HL-60 (cell line): ENCODE results near the gene PROK1.

Experiments
- DNase-seq, 2 experiments: peaks; one replicate each; pipeline ENCODE4 v3.0.0-alpha.2; 2010 to 2020; ENCODE audit warnings: low read depth in 1 of 2, low spot score in 1 of 2
- H3K27ac ChIP-seq: fragments of 250-450 bp; sonication (Bioruptor Pico); replicated peaks from 2 replicates; pipeline ENCODE4 v1.5.1; 2020; ENCODE audit warnings: mild to moderate bottlenecking, moderate library complexity
- H3K27me3 ChIP-seq: fragments of 250-450 bp; sonication (Bioruptor Pico); 2 replicates; pipeline ENCODE4 v1.5.1; 2021; ENCODE audit warnings: mild to moderate bottlenecking, moderate library complexity; ENCODE audit not compliant: insufficient read depth, poor library complexity, severe bottlenecking
- H3K4me3 ChIP-seq: replicated peaks from 2 replicates; pipeline ENCODE4 v1.5.1; 2011; ENCODE audit warnings: mild to moderate bottlenecking, control low read depth, low read length; ENCODE audit not compliant: insufficient read depth
- GABPA ChIP-seq: IDR thresholded peaks from 2 replicates; pipeline ENCODE4 v1.6.1; 2012; ENCODE audit warnings: low read depth
- POLR2AphosphoS5 ChIP-seq: IDR thresholded peaks from 2 replicates; pipeline ENCODE4 v1.6.1; 2012; ENCODE audit warnings: low read depth
- SPI1 ChIP-seq: IDR thresholded peaks from 2 replicates; pipeline ENCODE4 v1.6.1; 2012; ENCODE audit warnings: low read depth, mild to moderate bottlenecking, borderline replicate concordance
- TF ChIP-seq, protein P1 (sequence below): IDR thresholded peaks from one replicate; pipeline ENCODE4 v1.5.1; 2011; ENCODE audit warnings: low read length, control low read depth, inconsistent platforms; ENCODE audit not compliant: insufficient read depth
- TF ChIP-seq, protein P2 (sequence below): IDR thresholded peaks from 2 replicates; pipeline ENCODE4 v1.6.1; 2012; ENCODE audit warnings: low read depth; ENCODE audit not compliant: insufficient replicate concordance

Gene PROK1

DNA sequence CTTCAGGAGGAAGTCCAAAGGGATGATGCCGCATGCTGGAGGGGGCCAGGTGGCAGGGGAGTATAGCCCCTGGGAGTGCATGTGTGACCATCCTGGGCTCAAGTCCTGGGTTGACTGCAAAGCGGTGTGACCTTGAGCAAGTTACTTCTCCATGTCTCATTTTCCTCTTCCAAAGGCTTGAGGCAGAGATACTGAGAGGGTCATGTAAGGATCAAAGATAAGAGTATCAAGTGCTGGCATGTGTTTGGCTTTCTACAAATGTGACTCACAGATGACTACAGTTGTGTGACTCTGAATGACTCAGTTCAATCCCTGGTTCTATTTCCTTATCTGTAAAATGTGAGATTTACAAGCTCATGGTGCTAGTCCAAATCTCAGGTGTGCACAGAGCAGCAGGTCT, 26.1 kb downstream of the PROK1 start:
- no peak for DNase-seq
- TF ChIP-seq, protein P1, sequence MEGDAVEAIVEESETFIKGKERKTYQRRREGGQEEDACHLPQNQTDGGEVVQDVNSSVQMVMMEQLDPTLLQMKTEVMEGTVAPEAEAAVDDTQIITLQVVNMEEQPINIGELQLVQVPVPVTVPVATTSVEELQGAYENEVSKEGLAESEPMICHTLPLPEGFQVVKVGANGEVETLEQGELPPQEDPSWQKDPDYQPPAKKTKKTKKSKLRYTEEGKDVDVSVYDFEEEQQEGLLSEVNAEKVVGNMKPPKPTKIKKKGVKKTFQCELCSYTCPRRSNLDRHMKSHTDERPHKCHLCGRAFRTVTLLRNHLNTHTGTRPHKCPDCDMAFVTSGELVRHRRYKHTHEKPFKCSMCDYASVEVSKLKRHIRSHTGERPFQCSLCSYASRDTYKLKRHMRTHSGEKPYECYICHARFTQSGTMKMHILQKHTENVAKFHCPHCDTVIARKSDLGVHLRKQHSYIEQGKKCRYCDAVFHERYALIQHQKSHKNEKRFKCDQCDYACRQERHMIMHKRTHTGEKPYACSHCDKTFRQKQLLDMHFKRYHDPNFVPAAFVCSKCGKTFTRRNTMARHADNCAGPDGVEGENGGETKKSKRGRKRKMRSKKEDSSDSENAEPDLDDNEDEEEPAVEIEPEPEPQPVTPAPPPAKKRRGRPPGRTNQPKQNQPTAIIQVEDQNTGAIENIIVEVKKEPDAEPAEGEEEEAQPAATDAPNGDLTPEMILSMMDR, result no peak
- TF ChIP-seq SPI1 (no peak), GABPA (no peak), POLR2AphosphoS5 (no peak)
- TF ChIP-seq, protein P2, sequence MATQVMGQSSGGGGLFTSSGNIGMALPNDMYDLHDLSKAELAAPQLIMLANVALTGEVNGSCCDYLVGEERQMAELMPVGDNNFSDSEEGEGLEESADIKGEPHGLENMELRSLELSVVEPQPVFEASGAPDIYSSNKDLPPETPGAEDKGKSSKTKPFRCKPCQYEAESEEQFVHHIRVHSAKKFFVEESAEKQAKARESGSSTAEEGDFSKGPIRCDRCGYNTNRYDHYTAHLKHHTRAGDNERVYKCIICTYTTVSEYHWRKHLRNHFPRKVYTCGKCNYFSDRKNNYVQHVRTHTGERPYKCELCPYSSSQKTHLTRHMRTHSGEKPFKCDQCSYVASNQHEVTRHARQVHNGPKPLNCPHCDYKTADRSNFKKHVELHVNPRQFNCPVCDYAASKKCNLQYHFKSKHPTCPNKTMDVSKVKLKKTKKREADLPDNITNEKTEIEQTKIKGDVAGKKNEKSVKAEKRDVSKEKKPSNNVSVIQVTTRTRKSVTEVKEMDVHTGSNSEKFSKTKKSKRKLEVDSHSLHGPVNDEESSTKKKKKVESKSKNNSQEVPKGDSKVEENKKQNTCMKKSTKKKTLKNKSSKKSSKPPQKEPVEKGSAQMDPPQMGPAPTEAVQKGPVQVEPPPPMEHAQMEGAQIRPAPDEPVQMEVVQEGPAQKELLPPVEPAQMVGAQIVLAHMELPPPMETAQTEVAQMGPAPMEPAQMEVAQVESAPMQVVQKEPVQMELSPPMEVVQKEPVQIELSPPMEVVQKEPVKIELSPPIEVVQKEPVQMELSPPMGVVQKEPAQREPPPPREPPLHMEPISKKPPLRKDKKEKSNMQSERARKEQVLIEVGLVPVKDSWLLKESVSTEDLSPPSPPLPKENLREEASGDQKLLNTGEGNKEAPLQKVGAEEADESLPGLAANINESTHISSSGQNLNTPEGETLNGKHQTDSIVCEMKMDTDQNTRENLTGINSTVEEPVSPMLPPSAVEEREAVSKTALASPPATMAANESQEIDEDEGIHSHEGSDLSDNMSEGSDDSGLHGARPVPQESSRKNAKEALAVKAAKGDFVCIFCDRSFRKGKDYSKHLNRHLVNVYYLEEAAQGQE, result no peak
- no peak overlapping the region for H3K27ac ChIP-seq

DNA sequence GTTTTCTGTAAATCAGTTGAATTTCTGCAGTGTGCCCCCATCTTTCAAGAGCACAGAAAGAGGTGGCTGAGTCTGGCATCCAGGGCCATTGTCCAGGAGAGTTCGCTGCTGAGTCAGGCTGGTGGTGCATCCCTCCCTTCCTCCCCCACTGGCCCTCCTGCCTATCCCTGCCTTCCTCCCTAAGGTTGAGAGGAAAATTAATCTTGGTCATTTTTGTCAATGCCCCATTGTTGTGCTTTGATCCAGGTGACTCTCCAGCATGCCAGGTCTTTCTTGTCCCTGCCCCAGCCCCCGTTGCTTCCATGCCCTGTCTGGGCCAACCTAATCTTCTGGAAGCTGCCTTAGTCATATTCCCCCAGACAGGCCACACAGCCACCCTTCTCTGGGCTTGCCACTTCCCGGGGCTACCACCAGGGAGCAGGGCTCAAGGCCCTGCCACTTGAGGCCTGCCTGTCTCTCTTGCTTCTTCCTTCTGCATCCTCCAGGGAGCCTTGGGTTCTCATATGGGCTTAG, 26.6 kb downstream of the PROK1 start:
- H3K27ac ChIP-seq, result no peak overlapping the region
- no peaks in the 10 kb centered on the region for H3K27me3 ChIP-seq
- no peak overlapping the region for H3K4me3 ChIP-seq
- no peak for DNase-seq
- TF ChIP-seq, protein P1, result peak; percentile 22
- no peak for TF ChIP-seq GABPA

More for the DNA sequence above, 26.1 kb downstream of the PROK1 start:
- Histone ChIP-seq H3K4me3 (no peak overlapping the region), H3K27me3 (no peaks in the 10 kb centered on the region)

DNA sequence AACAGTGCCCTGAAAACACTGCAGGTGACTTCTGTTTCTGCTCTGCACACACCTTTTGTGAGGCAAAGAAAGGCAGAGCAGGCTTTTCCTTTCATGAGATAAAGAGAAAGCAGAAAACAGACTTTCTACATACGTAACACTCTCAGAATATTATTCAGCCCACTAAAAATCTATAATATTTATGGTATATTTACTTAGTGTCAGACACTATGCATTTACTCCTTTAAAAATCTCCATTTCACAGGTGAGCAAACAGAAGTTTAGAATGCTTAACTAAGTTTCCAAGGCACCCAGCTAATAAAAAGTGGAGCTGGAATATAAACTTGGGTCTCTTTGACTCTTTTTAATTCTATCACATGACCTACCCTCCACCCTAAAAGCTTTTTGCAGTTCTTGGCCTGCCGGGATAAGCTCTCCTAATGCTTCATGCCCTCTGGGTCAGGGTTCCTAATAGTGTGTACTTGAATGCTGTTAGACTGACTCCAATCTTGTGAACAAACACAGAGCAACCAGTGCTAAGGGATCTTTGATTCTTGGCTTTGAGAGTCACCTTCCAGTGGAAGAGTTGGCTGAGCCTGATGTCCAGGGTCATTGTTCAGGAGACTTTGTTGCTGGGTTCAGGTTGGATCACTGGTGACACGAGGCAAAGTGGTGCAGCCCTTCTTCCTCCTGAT, 27.2 kb downstream of the PROK1 start:
- Histone ChIP-seq H3K27ac (no peak overlapping the region), H3K4me3 (no peak overlapping the region), H3K27me3 (no peaks in the 10 kb centered on the region)
- DNase-seq, result no peak
- TF ChIP-seq, protein P2, result no peak
- TF ChIP-seq POLR2AphosphoS5, result no peak
- TF ChIP-seq GABPA, result no peak
- TF ChIP-seq SPI1, result no peak
- TF ChIP-seq, protein P1, result no peak

DNA sequence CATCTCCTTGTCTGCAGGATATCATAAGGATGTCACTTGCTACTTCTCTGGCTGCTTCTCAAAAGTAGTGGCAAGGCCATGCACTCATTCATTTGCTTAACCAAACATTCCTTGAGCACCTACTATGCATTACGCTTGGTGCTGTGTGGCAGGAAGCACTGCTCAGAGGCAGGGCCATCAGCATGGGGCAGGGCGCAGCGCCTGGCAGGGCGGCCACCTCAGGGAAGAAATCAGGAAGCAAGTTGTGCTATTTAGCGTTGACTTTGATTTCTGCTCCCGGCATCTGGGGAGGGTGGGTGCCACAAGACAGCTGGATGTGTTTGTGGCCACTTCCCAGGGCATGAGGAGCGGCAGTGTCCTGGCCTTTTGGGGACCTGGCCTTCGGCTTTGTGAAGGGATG, 27.9 kb downstream of the PROK1 start:
- DNase-seq, result no peak
- TF ChIP-seq GABPA (no peak), POLR2AphosphoS5 (no peak)
- TF ChIP-seq, protein P1, result no peak
- Histone ChIP-seq H3K4me3 (no peak overlapping the region), H3K27ac (no peak overlapping the region), H3K27me3 (no peaks in the 10 kb centered on the region)
